Liver (tissue), 9 donors: ENCODE measurements around the gene FAU. TPM values are rescaled to one million over a fixed set of nuclear protein-coding genes. Genes with fewer than 3 reads are reported as not detected.

Experiments
- DNase-seq: peaks from one replicate; pipeline ENCODE4 v3.0.0-alpha.2; 2017; ENCODE audit warnings: low spot score
- H3K27ac ChIP-seq, 2 donors: one replicate each; pipeline ENCODE4 v1.7.0; 2013; ENCODE audit warnings: inconsistent platforms in 2 of 2, low read length in 2 of 2, control low read depth in 1 of 2, low read depth in 1 of 2, mild to moderate bottlenecking in 1 of 2
- H3K27me3 ChIP-seq, 4 donors: one replicate each; pipeline versions ENCODE4 v1.6.1 to v1.7.0; 2013; ENCODE audit warnings: low read length in 3 of 4, inconsistent platforms in 1 of 4, mild to moderate bottlenecking in 1 of 4, moderate library complexity in 1 of 4; ENCODE audit not compliant: control insufficient read depth in 4 of 4, insufficient read depth in 4 of 4
- H3K36me3 ChIP-seq, 4 donors: one replicate each; pipeline versions ENCODE4 v1.6.1 to v1.7.0; 2013; ENCODE audit warnings: low read length in 3 of 4, mild to moderate bottlenecking in 3 of 4, low read depth in 1 of 4, moderate library complexity in 1 of 4; ENCODE audit not compliant: control insufficient read depth in 4 of 4, insufficient read depth in 3 of 4
- H3K4me1 ChIP-seq, 4 donors: one replicate each; pipeline versions ENCODE4 v1.6.1 to v1.7.0; 2013; ENCODE audit warnings: low read length in 3 of 4, mild to moderate bottlenecking in 3 of 4, moderate library complexity in 1 of 4; ENCODE audit not compliant: control insufficient read depth in 4 of 4, insufficient read depth in 4 of 4
- H3K4me3 ChIP-seq, 3 donors: one replicate each; pipeline versions ENCODE4 v1.6.1 to v1.7.0; 2013; ENCODE audit warnings: low read length in 3 of 3, control low read depth in 1 of 3, low read depth in 1 of 3, mild to moderate bottlenecking in 1 of 3
- H3K9ac ChIP-seq, 2 donors: one replicate each; pipeline ENCODE4 v1.7.0; 2013; ENCODE audit warnings: low read length in 2 of 2, mild to moderate bottlenecking in 2 of 2, moderate library complexity in 2 of 2, control low read depth in 1 of 2, low read depth in 1 of 2
- H3K9me3 ChIP-seq, 4 donors: one replicate each; pipeline versions ENCODE4 v1.6.1 to v1.7.0; 2013; ENCODE audit warnings: low read length in 3 of 4; ENCODE audit not compliant: control insufficient read depth in 4 of 4
- ATF3 ChIP-seq: IDR thresholded peaks from 2 replicates; pipeline ENCODE4 v1.6.1; 2016; ENCODE audit warnings: antibody characterized with exemption
- CTCF ChIP-seq: fragments of 150-350 bp; IDR thresholded peaks from 2 replicates; pipeline ENCODE4 v1.5.1; 2017; ENCODE audit warnings: improper control_type of control experiment, low read depth, low read length; ENCODE audit not compliant: missing input control
- EGR1 ChIP-seq, 2 donors: IDR thresholded peaks; 2 replicates each; pipeline ENCODE4 v1.6.1; 2016 to 2018; ENCODE audit warnings: antibody characterized with exemption in 2 of 2, low read depth in 2 of 2
- FOXA1 ChIP-seq: IDR thresholded peaks from 2 replicates; pipeline ENCODE4 v1.6.1; 2016; ENCODE audit warnings: antibody characterized with exemption
- FOXA2 ChIP-seq: IDR thresholded peaks from 2 replicates; pipeline ENCODE4 v1.6.1; 2016; ENCODE audit warnings: antibody characterized with exemption
- GABPA ChIP-seq, 2 donors: IDR thresholded peaks in 1 of 2; conservative IDR thresholded peaks in 1 of 2; 2 replicates each; pipeline ENCODE4 v1.6.1; 2016; ENCODE audit warnings: antibody characterized with exemption in 2 of 2, mild to moderate bottlenecking in 1 of 2, moderate library complexity in 1 of 2
- HNF4A ChIP-seq, 2 donors: conservative IDR thresholded peaks; 2 replicates each; pipeline ENCODE4 v1.6.1; 2016; ENCODE audit warnings: antibody characterized with exemption in 2 of 2, mild to moderate bottlenecking in 2 of 2
- HNF4G ChIP-seq: IDR thresholded peaks from 2 replicates; pipeline ENCODE4 v1.6.1; 2016; ENCODE audit warnings: antibody characterized with exemption
- MAX ChIP-seq: IDR thresholded peaks from 2 replicates; pipeline ENCODE4 v1.6.1; 2016; ENCODE audit warnings: antibody characterized with exemption
- RAD21 ChIP-seq, 2 donors: IDR thresholded peaks; 2 replicates each; pipeline ENCODE4 v1.6.1; 2016; ENCODE audit warnings: antibody characterized with exemption in 2 of 2, mild to moderate bottlenecking in 2 of 2
- REST ChIP-seq: IDR thresholded peaks from 2 replicates; pipeline ENCODE4 v1.6.1; 2016; ENCODE audit warnings: antibody characterized with exemption, mild to moderate bottlenecking
- RXRA ChIP-seq, 2 donors: IDR thresholded peaks; 2 replicates each; pipeline ENCODE4 v1.6.1; 2017 to 2018; ENCODE audit warnings: antibody characterized with exemption in 2 of 2, mild to moderate bottlenecking in 1 of 2
- SP1 ChIP-seq: IDR thresholded peaks from 2 replicates; pipeline ENCODE4 v1.6.1; 2018; ENCODE audit warnings: antibody characterized with exemption, mild to moderate bottlenecking
- TAF1 ChIP-seq: conservative IDR thresholded peaks from 2 replicates; pipeline ENCODE4 v1.6.1; 2016; ENCODE audit warnings: antibody characterized with exemption, mild to moderate bottlenecking
- YY1 ChIP-seq: IDR thresholded peaks from 2 replicates; pipeline ENCODE4 v1.6.1; 2016; ENCODE audit warnings: antibody characterized with exemption, mild to moderate bottlenecking
- WGBS: extraction: QIAGEN DNeasy Blood & Tissue Kit; methylation state at CpG from one replicate; pipeline ENCODE4 v1.1.7; 2013; 5-methylcytosine and 5-hydroxymethylcytosine counted together
- polyA plus RNA-seq, 2 donors: library from polyadenylated mRNA; stranded (reverse) in 1 of 2; unstranded in 1 of 2; fragments of 200-250 nt in 1 of 2; fragments of >200 nt in 1 of 2; fragmentation: Nextera tagmentation in 1 of 2; extraction: Ambion mirVana in 1 of 2; gene quantifications; one replicate each; pipeline versions ENCODE4 v1.2.1 to v1.2.3, GENCODE V29; 2013 to 2015
- total RNA-seq, 2 donors: library from RNA; depleted of rRNA; stranded (reverse); fragments of >200 nt; gene quantifications; one replicate each; pipeline ENCODE4 v1.2.3, GENCODE V29; 2014
- donor health status: healthy.
- donor health status: healthy.
- donor health status: healthy.
- donor health status: healthy.
- donor health status: healthy.

FAU gene
- total and polyA plus RNA-seq, 4 donors, result 199 to 535 (median 362) TPM

GRCh38 chr11:65121447-65121864 lies 478 bp downstream of the FAU start:
- Histone ChIP-seq H3K36me3 (peaks cover 9 to 38% (median 23%) of the 10 kb centered on the region in 4 donors), H3K9ac (peak overlapping the region; percentile 90 to 96)
- under 1% methylated on average over 22 of the region's 22 CpGs for WGBS

GRCh38 chr11:65120831-65121230 lies 1.1 kb downstream of the FAU start:
- peak overlapping the region; percentile 68 to 99 (median 95) for H3K4me3 ChIP-seq
- H3K36me3 ChIP-seq, result peaks cover 9 to 32% (median 22%) of the 10 kb centered on the region in 4 donors
- TF ChIP-seq ATF3 (no peak), CTCF (no peak), FOXA2 (no peak), MAX (no peak), RXRA (IDR thresholded peaks at IDR 0.05) (no peak), GABPA (IDR thresholded peaks at IDR 0.05 in 1 of 2, conservative IDR thresholded peaks at IDR 0.05 in 1 of 2) (no peak)
- WGBS, result 73% methylated on average over 3 of the region's 3 CpGs
- peak overlapping the region; percentile 85 to 93 for H3K27ac ChIP-seq
- peaks cover 10 to 48% (median 35%) of the 10 kb centered on the region in 4 donors for H3K4me1 ChIP-seq
- H3K9ac ChIP-seq, result peak overlapping the region; percentile 90 to 96
- no peak for DNase-seq
- H3K9me3 ChIP-seq, result no peaks in the 10 kb centered on the region
- H3K27me3 ChIP-seq, result no peaks in the 10 kb centered on the region

More at GRCh38 chr11:65121447-65121864, 478 bp downstream of the FAU start:
- Histone ChIP-seq H3K27ac (peak overlapping the region; percentile 85 to 93), H3K4me1 (peaks cover 4 to 42% (median 29%) of the 10 kb centered on the region in 4 donors), H3K4me3 (peak overlapping the region; percentile 68 to 99 (median 95)), H3K9me3 (no peaks in the 10 kb centered on the region), H3K27me3 (no peaks in the 10 kb centered on the region)
- TF ChIP-seq HNF4G (no peak), RAD21 (IDR thresholded peaks at IDR 0.05) (peak in 1 of 2 donors; percentile 15), REST (no peak), RXRA (IDR thresholded peaks at IDR 0.05) (peak; percentile 37 to 80)
- peak; percentile 62 for DNase-seq

GRCh38 chr11:65119670-65119995 lies 2.3 kb downstream of the FAU start:
- Histone ChIP-seq H3K9ac (no peak overlapping the region), H3K9me3 (no peaks in the 10 kb centered on the region)
- TF ChIP-seq CTCF, result no peak
- TF ChIP-seq TAF1, result no peak
- no peak for TF ChIP-seq YY1
- TF ChIP-seq EGR1 (IDR thresholded peaks at IDR 0.05; ENCODE audit: low read depth in 2 of 2), result no peak
- TF ChIP-seq REST, result no peak
- TF ChIP-seq HNF4G, result no peak
- no peak for TF ChIP-seq SP1
- TF ChIP-seq FOXA1, result no peak
- no peak for TF ChIP-seq HNF4A (conservative IDR thresholded peaks at IDR 0.05)
- TF ChIP-seq ATF3, result no peak
- TF ChIP-seq FOXA2, result no peak

More at GRCh38 chr11:65119670-65119995, 2.3 kb downstream of the FAU start:
- Histone ChIP-seq H3K27me3 (no peaks in the 10 kb centered on the region), H3K4me3 (no peak overlapping the region), H3K4me1 (peaks cover 13 to 59% (median 44%) of the 10 kb centered on the region in 4 donors), H3K27ac (peak overlapping the region in 1 of 2 donors; percentile 22), H3K36me3 (peaks cover 9 to 22% (median 18%) of the 10 kb centered on the region in 4 donors)
- no peak for DNase-seq
